IPS-11a (cell line): ENCODE results near the gene OLFM3.

Source experiments
- H3K4me3 ChIP-seq: one replicate; pipeline ENCODE4 v1.5.1; 2013; ENCODE audit warnings: low read depth, low read length, control low read depth

OLFM3 gene

GRCh38 chr1:101953623-101954022, 43.1 kb downstream of the OLFM3 start:
- no peak overlapping the region for H3K4me3 ChIP-seq

DNA sequence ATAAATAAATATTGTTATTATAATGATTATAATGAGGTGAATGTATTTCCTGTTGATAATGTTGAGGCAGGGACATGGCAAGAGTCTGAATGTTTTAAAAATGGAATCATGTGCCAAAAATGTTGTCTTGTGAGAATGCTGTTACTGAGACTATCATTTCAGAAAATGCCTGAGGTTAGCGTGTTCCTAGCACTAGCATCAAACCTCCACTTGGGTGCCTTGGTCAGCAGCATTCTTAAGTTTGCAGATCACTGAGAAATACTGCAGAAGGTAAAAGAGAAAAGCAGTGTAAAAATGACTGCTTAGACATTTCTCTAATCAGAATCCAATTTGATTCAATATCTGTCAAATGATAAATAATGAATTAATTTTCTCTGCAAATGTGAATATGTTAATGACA, 50.8 kb downstream of the OLFM3 start:
- H3K4me3 ChIP-seq: no peak overlapping the region

GRCh38 chr1:101943237-101943636, 53.5 kb downstream of the OLFM3 start:
- H3K4me3 ChIP-seq: no peak overlapping the region

GRCh38 chr1:101942516-101943193, 54.1 kb downstream of the OLFM3 start:
- H3K4me3 ChIP-seq: no peak overlapping the region

DNA sequence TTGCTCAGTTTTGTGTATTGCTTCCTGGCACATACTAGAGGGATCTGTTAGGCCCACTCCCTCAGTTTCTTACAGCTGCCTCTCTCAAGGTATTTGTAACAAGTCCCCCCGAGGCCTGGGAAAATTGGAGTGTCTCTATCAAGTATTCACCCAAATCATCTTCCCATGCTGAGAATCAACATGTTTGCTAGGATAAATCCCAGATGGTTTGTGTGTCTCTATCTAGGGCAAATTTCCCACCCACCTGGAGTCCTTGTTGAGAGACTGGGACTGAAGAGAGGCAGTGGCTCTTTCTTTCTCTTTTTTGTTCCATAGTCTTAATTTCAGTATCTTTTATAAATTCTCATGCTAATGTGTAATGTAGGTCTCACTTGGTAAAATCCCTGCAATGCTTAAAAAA, 58.0 kb downstream of the OLFM3 start:
- H3K4me3 ChIP-seq: no peak overlapping the region

DNA sequence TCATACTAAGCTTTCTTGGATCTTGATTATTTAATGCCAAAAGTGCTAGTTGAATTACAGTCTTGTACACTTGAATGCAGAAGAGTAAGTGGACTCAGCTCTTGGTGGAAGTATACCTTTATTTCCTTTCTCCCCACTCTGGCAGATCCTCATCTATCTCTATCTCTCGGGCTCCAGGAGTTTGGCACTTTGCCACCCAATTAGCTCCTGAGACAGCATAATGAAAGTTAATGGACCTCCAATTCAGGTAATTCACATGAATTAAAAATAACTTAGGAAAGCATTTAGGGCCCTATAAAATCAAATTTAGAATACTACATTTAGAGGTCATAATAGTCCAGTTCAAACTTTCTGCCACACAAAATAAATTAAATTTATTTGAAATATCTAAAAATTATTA, 67.4 kb downstream of the OLFM3 start:
- no peak overlapping the region for H3K4me3 ChIP-seq

DNA sequence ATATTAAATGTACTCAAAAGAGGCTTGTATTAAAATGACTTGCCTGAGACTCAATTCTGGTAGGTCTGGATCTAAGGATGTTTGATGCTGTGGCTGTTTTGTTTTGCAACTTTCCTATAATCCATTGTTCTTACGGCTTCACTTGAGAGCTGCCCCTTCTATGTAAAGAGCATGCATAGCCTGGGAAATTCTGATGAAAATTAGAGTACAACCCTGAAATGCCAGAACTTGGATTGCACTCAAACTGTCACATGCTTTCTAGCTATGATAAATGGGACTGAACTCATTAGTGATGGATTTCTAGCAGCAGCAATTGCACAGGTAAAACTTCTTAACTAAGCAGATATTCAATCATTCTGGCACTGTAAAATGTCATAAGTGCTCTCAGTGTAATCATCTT, 67.9 kb downstream of the OLFM3 start:
- no peak overlapping the region for H3K4me3 ChIP-seq

- H3K4me3 ChIP-seq: no peak overlapping the region
Measured at GRCh38 chr1:101924700-101925099, 72.0 kb downstream of the OLFM3 start.

- H3K4me3 ChIP-seq: no peak overlapping the region
Measured at GRCh38 chr1:101920577-101920976, 76.1 kb downstream of the OLFM3 start.

DNA sequence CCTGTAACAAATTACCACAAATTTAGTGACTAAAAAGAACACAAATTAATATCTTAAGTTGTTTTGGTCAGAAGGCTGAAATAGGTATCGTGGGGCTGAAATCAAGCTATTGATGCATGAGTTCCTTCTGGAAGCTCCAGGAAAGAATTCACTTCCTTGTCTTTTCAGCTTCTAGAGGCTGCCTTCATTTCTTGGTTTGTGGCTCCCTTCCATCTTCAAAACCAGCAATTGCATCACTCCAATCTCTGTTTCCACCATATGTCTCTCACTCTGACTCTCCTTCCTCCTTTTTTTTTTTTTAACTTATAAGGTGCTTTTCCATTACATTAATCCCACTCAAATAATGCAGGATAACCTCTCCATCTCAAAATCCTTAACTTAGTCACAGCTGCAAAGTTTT, 78.4 kb downstream of the OLFM3 start:
- no peak overlapping the region for H3K4me3 ChIP-seq

- no peak overlapping the region for H3K4me3 ChIP-seq
Measured at GRCh38 chr1:101915597-101915996, 81.1 kb downstream of the OLFM3 start.

- no peak overlapping the region for H3K4me3 ChIP-seq
Measured at GRCh38 chr1:101914473-101915242, 82.1 kb downstream of the OLFM3 start.

GRCh38 chr1:101911894-101912293, 84.8 kb downstream of the OLFM3 start:
- H3K4me3 ChIP-seq: no peak overlapping the region

GRCh38 chr1:101908980-101909379, 87.7 kb downstream of the OLFM3 start:
- H3K4me3 ChIP-seq: no peak overlapping the region

- H3K4me3 ChIP-seq: no peak overlapping the region
Measured at GRCh38 chr1:101907264-101907663, 89.5 kb downstream of the OLFM3 start.

- no peak overlapping the region for H3K4me3 ChIP-seq
Measured at GRCh38 chr1:101905283-101905835, 91.4 kb downstream of the OLFM3 start.

- H3K4me3 ChIP-seq: no peak overlapping the region
Measured at GRCh38 chr1:101902199-101902598, 94.5 kb downstream of the OLFM3 start.

GRCh38 chr1:101898137-101898536, 98.6 kb downstream of the OLFM3 start:
- no peak overlapping the region for H3K4me3 ChIP-seq

DNA sequence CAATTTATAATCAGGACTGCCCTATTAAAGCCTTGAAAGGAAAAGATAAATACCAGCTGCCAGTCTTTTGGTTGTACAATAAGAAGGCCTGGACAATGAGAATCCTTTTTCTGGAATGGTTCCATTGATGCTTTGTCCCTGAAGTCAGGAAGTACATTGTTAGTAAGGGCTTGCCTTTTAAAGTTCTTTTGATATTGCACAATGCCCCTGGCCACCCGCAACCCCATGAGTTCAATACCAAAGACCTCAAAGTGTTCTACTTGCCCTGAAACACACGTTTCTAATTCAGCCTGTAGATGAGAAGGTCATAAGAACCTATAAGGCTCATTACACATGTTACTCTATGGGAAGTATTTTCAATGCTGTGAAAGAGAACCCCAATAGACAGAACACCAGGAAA, 112.1 kb downstream of the OLFM3 start:
- H3K4me3 ChIP-seq: no peak overlapping the region

- H3K4me3 ChIP-seq: no peak overlapping the region
Measured at GRCh38 chr1:101875891-101876290, 120.8 kb downstream of the OLFM3 start.

- no peak overlapping the region for H3K4me3 ChIP-seq
Measured at GRCh38 chr1:101873672-101874071, 123.1 kb downstream of the OLFM3 start.

DNA sequence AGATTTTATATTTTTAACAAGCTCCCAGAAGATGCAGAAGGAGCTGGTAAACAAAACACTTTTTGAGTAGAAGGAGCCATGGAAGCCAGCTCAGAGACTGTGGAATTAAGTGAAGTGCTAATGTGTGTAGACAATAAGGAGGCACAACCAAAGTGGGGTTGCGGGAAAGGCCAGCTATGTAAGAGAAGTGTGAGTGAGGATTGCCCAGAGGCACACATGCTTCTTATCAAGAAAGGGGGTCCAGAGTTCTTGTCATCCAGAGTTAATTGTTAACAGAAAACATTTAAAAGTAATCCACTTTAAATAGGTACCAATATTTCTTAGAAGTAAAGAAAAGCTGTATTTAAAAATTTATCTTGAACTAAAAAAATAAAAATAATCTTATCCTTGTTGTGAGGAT, 136.8 kb downstream of the OLFM3 start:
- H3K4me3 ChIP-seq: no peak overlapping the region
